OCI-LY1 (cell line): ENCODE results near the gene FFAR1.

ENCODE experiments used
- H2AFZ ChIP-seq: fragments of 200-600 bp; sonication (generic), shearing (Covaris generic); 2 replicates; pipeline ENCODE4 v1.6.0; 2014; ENCODE audit warnings: antibody characterized with exemption, mild to moderate bottlenecking, low read length
- H3F3A ChIP-seq: fragments of 200-600 bp; sonication (generic), shearing (Covaris generic); 2 replicates; pipeline ENCODE4 v1.6.0; 2014; ENCODE audit warnings: mild to moderate bottlenecking, antibody characterized with exemption, low read length, moderate library complexity; ENCODE audit not compliant: insufficient read depth
- H3K27ac ChIP-seq: fragments of 200-600 bp; sonication (generic); 2 replicates; pipeline ENCODE4 v1.5.1; 2014; ENCODE audit warnings: low read length, mixed run types, mild to moderate bottlenecking, low read depth; ENCODE audit not compliant: poor library complexity, severe bottlenecking
- H3K27me3 ChIP-seq: fragments of 200-600 bp; sonication (generic); 2 replicates; pipeline ENCODE4 v1.6.0; 2014; ENCODE audit warnings: antibody characterized with exemption, mild to moderate bottlenecking, low read length, moderate library complexity; ENCODE audit not compliant: insufficient read depth
- H3K36me3 ChIP-seq: fragments of 200-600 bp; sonication (generic); 2 replicates; pipeline ENCODE4 v1.6.1; 2014; ENCODE audit warnings: mild to moderate bottlenecking, antibody characterized with exemption, low read length, moderate library complexity, mixed read lengths; ENCODE audit not compliant: insufficient read depth
- H3K4me1 ChIP-seq: fragments of 200-600 bp; sonication (generic); 2 replicates; pipeline ENCODE4 v1.5.1; 2014; ENCODE audit warnings: mild to moderate bottlenecking, low read length, moderate library complexity; ENCODE audit not compliant: insufficient read depth, severe bottlenecking
- H3K4me2 ChIP-seq: fragments of 200-600 bp; sonication (generic), shearing (Covaris generic); 2 replicates; pipeline ENCODE4 v1.6.1; 2014; ENCODE audit warnings: low read length
- H3K4me3 ChIP-seq: fragments of 200-600 bp; sonication (generic); 2 replicates; pipeline ENCODE4 v1.5.1; 2014; ENCODE audit warnings: low read length, low read depth, mild to moderate bottlenecking, mixed read lengths; ENCODE audit not compliant: poor library complexity, severe bottlenecking
- H3K79me2 ChIP-seq: fragments of 200-600 bp; shearing (Covaris generic); 2 replicates; pipeline ENCODE4 v1.6.1; 2016; ENCODE audit warnings: mixed run types, low read length, mixed read lengths; ENCODE audit not compliant: insufficient read depth
- H3K9ac ChIP-seq: fragments of 200-600 bp; sonication (generic), shearing (Covaris generic); 2 replicates; pipeline ENCODE4 v1.6.1; 2014; ENCODE audit warnings: mild to moderate bottlenecking, low read length, mixed read lengths
- H3K9me2 ChIP-seq: fragments of 200-600 bp; sonication (generic), shearing (Covaris generic); 2 replicates; pipeline ENCODE4 v1.6.1; 2014; ENCODE audit warnings: low read depth, mild to moderate bottlenecking, low read length, mixed read lengths
- H3K9me3 ChIP-seq: fragments of 200-600 bp; shearing (Covaris generic); 2 replicates; pipeline ENCODE4 v1.6.1; 2014; ENCODE audit warnings: low read length, mixed read lengths
- H4K20me1 ChIP-seq: fragments of 200-600 bp; sonication (generic), shearing (Covaris generic); 2 replicates; pipeline ENCODE4 v1.6.0; 2016; ENCODE audit warnings: mild to moderate bottlenecking, low read length; ENCODE audit not compliant: insufficient read depth
- EZH2 ChIP-seq: fragments of 200-600 bp; sonication (generic), shearing (Covaris generic); IDR thresholded peaks from 2 replicates; pipeline ENCODE4 v1.8.0; 2017; ENCODE audit warnings: borderline replicate concordance, mixed run types, mild to moderate bottlenecking, antibody characterized with exemption, low read length, moderate library complexity, mixed read lengths
- TF ChIP-seq, protein P1 (sequence below): fragments of 200-600 bp; sonication (generic), shearing (Covaris generic); IDR thresholded peaks from 2 replicates; pipeline ENCODE4 v1.5.1; 2017; ENCODE audit warnings: mild to moderate bottlenecking, antibody characterized with exemption, low read length, moderate library complexity, mixed read lengths

FFAR1 gene

DNA sequence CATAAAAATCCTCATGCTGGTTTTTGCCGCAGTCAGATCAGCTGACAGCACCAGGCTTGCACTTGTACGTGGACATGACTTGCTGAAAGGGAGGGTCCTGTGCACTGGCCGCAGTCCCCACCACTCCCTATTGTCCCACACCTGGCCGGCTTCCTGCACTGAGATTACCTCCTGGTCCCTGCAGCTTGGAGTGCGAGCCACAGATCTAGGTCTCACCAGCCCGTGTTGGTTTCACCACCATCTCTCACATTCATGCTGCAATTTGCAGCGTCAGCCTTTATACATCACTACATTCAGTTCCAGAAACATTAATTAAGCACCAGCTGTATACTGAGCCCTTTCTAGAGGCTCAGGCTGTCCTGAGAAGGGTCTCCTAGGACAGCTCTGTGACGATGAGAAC, 33.7 kb upstream of the FFAR1 start:
- H3K27me3 ChIP-seq: 0 out of 2 replicates have a peak, but pooled peaks cover 3% of the 10 kb centered on the region
- H3K36me3 ChIP-seq: no peaks in the 10 kb centered on the region
- H3K9me2 ChIP-seq: no peaks in the 10 kb centered on the region
- no peak overlapping the region for H2AFZ ChIP-seq
- no peak overlapping the region for H3K4me3 ChIP-seq
- no peak overlapping the region for H3K27ac ChIP-seq
- no peak overlapping the region for H3K9ac ChIP-seq
- TF ChIP-seq, protein P1, sequence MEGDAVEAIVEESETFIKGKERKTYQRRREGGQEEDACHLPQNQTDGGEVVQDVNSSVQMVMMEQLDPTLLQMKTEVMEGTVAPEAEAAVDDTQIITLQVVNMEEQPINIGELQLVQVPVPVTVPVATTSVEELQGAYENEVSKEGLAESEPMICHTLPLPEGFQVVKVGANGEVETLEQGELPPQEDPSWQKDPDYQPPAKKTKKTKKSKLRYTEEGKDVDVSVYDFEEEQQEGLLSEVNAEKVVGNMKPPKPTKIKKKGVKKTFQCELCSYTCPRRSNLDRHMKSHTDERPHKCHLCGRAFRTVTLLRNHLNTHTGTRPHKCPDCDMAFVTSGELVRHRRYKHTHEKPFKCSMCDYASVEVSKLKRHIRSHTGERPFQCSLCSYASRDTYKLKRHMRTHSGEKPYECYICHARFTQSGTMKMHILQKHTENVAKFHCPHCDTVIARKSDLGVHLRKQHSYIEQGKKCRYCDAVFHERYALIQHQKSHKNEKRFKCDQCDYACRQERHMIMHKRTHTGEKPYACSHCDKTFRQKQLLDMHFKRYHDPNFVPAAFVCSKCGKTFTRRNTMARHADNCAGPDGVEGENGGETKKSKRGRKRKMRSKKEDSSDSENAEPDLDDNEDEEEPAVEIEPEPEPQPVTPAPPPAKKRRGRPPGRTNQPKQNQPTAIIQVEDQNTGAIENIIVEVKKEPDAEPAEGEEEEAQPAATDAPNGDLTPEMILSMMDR: no peak
- no peak for TF ChIP-seq EZH2
- H3F3A ChIP-seq: no peaks in the 10 kb centered on the region
- peaks cover 26% of the 10 kb centered on the region for H3K4me1 ChIP-seq
- no peak overlapping the region for H3K4me2 ChIP-seq
- no peaks in the 10 kb centered on the region for H3K79me2 ChIP-seq
- no peaks in the 10 kb centered on the region for H4K20me1 ChIP-seq
- no peaks in the 10 kb centered on the region for H3K9me3 ChIP-seq

DNA sequence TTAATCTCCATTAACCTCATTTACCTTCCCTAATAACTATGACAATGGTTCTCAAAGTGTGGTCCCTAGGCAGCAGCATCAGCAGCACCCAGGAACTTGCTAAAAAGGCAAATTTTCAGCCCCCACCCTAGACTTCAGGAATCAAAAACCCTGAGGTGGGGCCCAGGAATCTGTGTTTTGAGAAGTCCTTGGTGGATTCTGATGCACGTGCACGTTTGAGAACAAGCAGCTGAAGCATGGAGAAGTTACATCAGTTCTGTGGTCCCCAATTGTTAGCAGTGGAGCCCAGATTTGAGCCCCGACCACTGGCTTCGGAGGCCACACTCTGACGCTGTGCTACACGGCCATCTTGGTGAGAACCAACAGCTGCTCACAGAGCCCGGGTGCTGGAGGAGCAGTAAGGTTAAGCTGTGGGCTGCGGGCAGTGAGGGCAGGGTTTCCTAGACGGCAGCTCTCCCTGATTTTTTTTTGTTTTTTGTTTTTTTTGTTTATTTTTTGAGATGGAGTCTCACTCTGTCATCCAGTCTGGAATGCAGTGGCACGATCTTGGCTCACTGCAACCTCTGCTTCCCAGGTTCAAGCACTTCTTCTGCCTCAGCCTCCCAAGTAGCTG, 32.7 kb upstream of the FFAR1 start:
- no peaks in the 10 kb centered on the region for H3K79me2 ChIP-seq
- no peak overlapping the region for H3K4me2 ChIP-seq
- TF ChIP-seq, protein P1: no peak
- TF ChIP-seq EZH2: no peak
- no peaks in the 10 kb centered on the region for H3K9me2 ChIP-seq
- H2AFZ ChIP-seq: no peak overlapping the region
- no peaks in the 10 kb centered on the region for H4K20me1 ChIP-seq
- H3K9ac ChIP-seq: no peak overlapping the region
- no peaks in the 10 kb centered on the region for H3F3A ChIP-seq
- no peak overlapping the region for H3K4me3 ChIP-seq
- peaks cover 36% of the 10 kb centered on the region for H3K4me1 ChIP-seq
- no peak overlapping the region for H3K27ac ChIP-seq
- H3K9me3 ChIP-seq: no peaks in the 10 kb centered on the region
- H3K36me3 ChIP-seq: no peaks in the 10 kb centered on the region
- 0 out of 2 replicates have a peak, but pooled peaks cover 3% of the 10 kb centered on the region for H3K27me3 ChIP-seq

DNA sequence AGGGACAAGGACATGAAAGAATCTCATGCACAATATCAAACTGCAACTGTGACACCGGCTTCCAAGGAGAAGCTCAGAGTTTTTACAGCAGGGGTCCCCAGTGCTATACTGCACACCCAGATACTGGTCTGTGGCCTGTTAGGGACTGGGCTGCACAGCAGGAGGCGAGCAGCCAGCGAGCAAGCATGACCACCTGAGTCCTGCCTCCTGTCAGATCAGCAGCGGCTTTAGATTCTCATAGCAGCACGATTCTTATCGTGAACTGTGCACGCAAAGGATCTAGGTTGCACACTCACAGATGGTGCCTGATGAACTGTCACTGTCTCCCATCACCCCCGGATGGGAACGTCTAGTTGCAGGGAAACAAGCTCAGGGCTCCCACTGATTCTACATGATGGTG, 31.8 kb upstream of the FFAR1 start:
- H3K4me1 ChIP-seq: peaks cover 45% of the 10 kb centered on the region
- TF ChIP-seq, protein P1: peak; percentile 21; the same call in 1 of the 2 replicates
- TF ChIP-seq EZH2: no peak
- H3F3A ChIP-seq: no peaks in the 10 kb centered on the region

More for the DNA sequence above, 31.8 kb upstream of the FFAR1 start:
- Histone ChIP-seq H3K9me3 (no peaks in the 10 kb centered on the region), H3K27ac (no peak overlapping the region), H2AFZ (no peak overlapping the region), H3K4me2 (no peak overlapping the region), H3K27me3 (0 out of 2 replicates have a peak, but pooled peaks cover 3% of the 10 kb centered on the region), H4K20me1 (no peaks in the 10 kb centered on the region), H3K9ac (no peak overlapping the region), H3K4me3 (no peak overlapping the region), H3K79me2 (no peaks in the 10 kb centered on the region), H3K9me2 (no peaks in the 10 kb centered on the region), H3K36me3 (no peaks in the 10 kb centered on the region)
